ENCODE data around the gene IKBIP. TPM values are rescaled to one million over a fixed set of nuclear protein-coding genes. Genes with fewer than 3 reads are reported as not detected.
"Not testable (repeated sequence)": the region's sequence is repeated elsewhere in the genome, so short reads cannot be mapped to it uniquely, and the experiment has no call there.

The IKBIP gene
- total RNA-seq, 1 experiment from 2014 or later = 14.5 TPM

- TSS peak; percentile 73 for BruUV-seq (replicated peaks)
- POLR2A ChIA-PET = no interaction called here
- CTCF ChIA-PET = interaction anchor here (1.1 kb wide), 1 partner anchor 79 kb away, joined by 3 read pairs; no protein-coding TSS in a partner anchor
These were observed 1.0 kb upstream of the IKBIP start for GRCh38 chr12:98645572-98646067.

GRCh38 chr12:98644433-98644711, 216 bp downstream of the IKBIP start:
- TF ChIP-seq REST (IDR thresholded peaks at IDR 0.05; ENCODE audit: low read depth) (no peak), ZFX (IDR thresholded peaks at IDR 0.05) (peak; percentile 68; the same call in 1 of the 2 replicates)
- Histone ChIP-seq H3K9me3 (ENCODE audit: control insufficient read depth in 1 of 2, insufficient read depth in 1 of 2, low read depth in 1 of 2, low read length in 2 of 2) (no peaks in the 10 kb centered on the region), H3K4me1 (ENCODE audit: control insufficient read depth in 1 of 2, insufficient read depth in 2 of 2, low read length in 2 of 2) (peaks cover 2 to 17% of the 10 kb centered on the region in 2 experiments; a peak in 3 of 4 replicates), H3K4me2 (ENCODE audit: low read length) (peak overlapping the region; percentile 77), H3K36me3 (ENCODE audit: control insufficient read depth in 1 of 2, insufficient read depth in 2 of 2, low read length in 2 of 2) (peaks cover 0 to 12% of the 10 kb centered on the region in 2 experiments; a peak in 2 of 4 replicates), H3K9ac (ENCODE audit: low read length) (peak overlapping the region; percentile 78), H4K20me1 (ENCODE audit: insufficient read depth) (no peaks in the 10 kb centered on the region), H2AFZ (ENCODE audit: low read depth, low read length, poor library complexity, severe bottlenecking) (peak overlapping the region; percentile 52), H3K79me2 (ENCODE audit: insufficient read depth, low read length) (peaks cover 30% of the 10 kb centered on the region), H3K9me2 (ENCODE audit: insufficient read depth) (no peaks in the 10 kb centered on the region), H3K27ac (ENCODE audit: low read depth, low read length) (peak overlapping the region; percentile 88), H3K27me3 (ENCODE audit: insufficient read depth, low read length) (no peaks in the 10 kb centered on the region), H3K4me3 (replicated peaks in 1 of 2; ENCODE audit: low read depth in 1 of 2, low read length in 2 of 2) (peak overlapping the region; percentile 68 to 91)
- BruUV-seq (replicated peaks) = TSS peak; percentile 55
- ChIA-PET CTCF (interaction anchor here (1.2 to 1.6 kb wide), 2 partner anchors 77 to 79 kb away, joined by 4 to 5 read pairs; no protein-coding TSS in a partner anchor), RAD21 (ENCODE audit: low non-redundant PET in 1 of 2, low total read pairs in 2 of 2, uncharacterized antibody in 2 of 2, unreplicated experiment in 2 of 2) (interaction anchor here in 1 of 2 experiments (0.9 kb wide), 1 partner anchor 51 kb away, joined by 4 read pairs; the partner anchor contains the start of gene SLC25A3), POLR2A (interaction anchor here (1.1 to 1.6 kb wide), 2 partner anchors 12 to 77 kb away, joined by 3 to 7 read pairs; no protein-coding TSS in a partner anchor)
- peak; percentile 27 for DNase-seq (ENCODE audit: low read depth, low spot score)
- peak; percentile 36 for ATAC-seq
- intact Hi-C loops (cut with micrococcal nuclease) = loop anchor here (1.0 to 2.0 kb wide), 2 partner anchors 52 to 141 kb away; partner anchors contain the start of gene SLC25A3

More at GRCh38 chr12:98645572-98646067, 1.0 kb upstream of the IKBIP start:
- H3K27ac ChIP-seq (ENCODE audit: low read depth, low read length) = peak overlapping the region; percentile 88
- ATAC-seq = peak; percentile 13
- no peaks in the 10 kb centered on the region for H3K9me3 ChIP-seq (ENCODE audit: control insufficient read depth in 1 of 2, insufficient read depth in 1 of 2, low read depth in 1 of 2, low read length in 2 of 2)
- H4K20me1 ChIP-seq (ENCODE audit: insufficient read depth) = no peaks in the 10 kb centered on the region
- H3K4me1 ChIP-seq (ENCODE audit: control insufficient read depth in 1 of 2, insufficient read depth in 2 of 2, low read length in 2 of 2) = peaks cover 2 to 17% of the 10 kb centered on the region in 2 experiments; a peak in 3 of 4 replicates
- TF ChIP-seq TCF7L2 (IDR thresholded peaks at IDR 0.05; ENCODE audit: borderline replicate concordance, extremely low read depth, insufficient read depth, insufficient read length) = no peak
- TF ChIP-seq ZFX (IDR thresholded peaks at IDR 0.05) = peak; percentile 62
- RAD21 ChIA-PET (ENCODE audit: low non-redundant PET in 1 of 2, low total read pairs in 2 of 2, uncharacterized antibody in 2 of 2, unreplicated experiment in 2 of 2) = no interaction called here
- peaks cover 28% of the 10 kb centered on the region for H3K79me2 ChIP-seq (ENCODE audit: insufficient read depth, low read length)
- peak overlapping the region; percentile 77 for H3K4me2 ChIP-seq (ENCODE audit: low read length)
- no peak for DNase-seq (ENCODE audit: low read depth, low spot score)
- peaks cover 0 to 19% of the 10 kb centered on the region in 2 experiments; a peak in 2 of 4 replicates for H3K36me3 ChIP-seq (ENCODE audit: control insufficient read depth in 1 of 2, insufficient read depth in 2 of 2, low read length in 2 of 2)
- peak overlapping the region; percentile 1 for H2AFZ ChIP-seq (ENCODE audit: low read depth, low read length, poor library complexity, severe bottlenecking)
- H3K9me2 ChIP-seq (ENCODE audit: insufficient read depth) = no peaks in the 10 kb centered on the region
- intact Hi-C loops (cut with micrococcal nuclease) = loop anchor here (2.0 kb wide), 1 partner anchor 53 kb away; the partner anchor contains the start of gene SLC25A3
- H3K27me3 ChIP-seq (ENCODE audit: insufficient read depth, low read length) = no peaks in the 10 kb centered on the region
- peak overlapping the region; percentile 78 for H3K9ac ChIP-seq (ENCODE audit: low read length)
- peak overlapping the region; percentile 68 to 91 for H3K4me3 ChIP-seq (replicated peaks in 1 of 2; ENCODE audit: low read depth in 1 of 2, low read length in 2 of 2)

GRCh38 chr12:98642801-98643200, 1.8 kb downstream of the IKBIP start:
- H3K9me3 ChIP-seq (ENCODE audit: control insufficient read depth in 1 of 2, insufficient read depth in 1 of 2, low read depth in 1 of 2, low read length in 2 of 2); intact Hi-C loops (cut with micrococcal nuclease); CTCF ChIA-PET; H3K9ac ChIP-seq (ENCODE audit: low read length); H3K27ac ChIP-seq (ENCODE audit: low read depth, low read length); BruUV-seq (replicated peaks); H4K20me1 ChIP-seq (ENCODE audit: insufficient read depth); H3K27me3 ChIP-seq (ENCODE audit: insufficient read depth, low read length); RAD21 ChIA-PET (ENCODE audit: low non-redundant PET in 1 of 2, low total read pairs in 2 of 2, uncharacterized antibody in 2 of 2, unreplicated experiment in 2 of 2); H3K36me3 ChIP-seq (ENCODE audit: control insufficient read depth in 1 of 2, insufficient read depth in 2 of 2, low read length in 2 of 2); ATAC-seq; H3K9me2 ChIP-seq (ENCODE audit: insufficient read depth); H2AFZ ChIP-seq (ENCODE audit: low read depth, low read length, poor library complexity, severe bottlenecking); DNase-seq (ENCODE audit: low read depth, low spot score); POLR2A ChIA-PET: not testable (repeated sequence)
- Histone ChIP-seq H3K4me3 (replicated peaks in 1 of 2; ENCODE audit: low read depth in 1 of 2, low read length in 2 of 2) (peak overlapping the region in 1 of 2 experiments; percentile 68; a peak in 1 of 4 replicates), H3K79me2 (ENCODE audit: insufficient read depth, low read length) (peaks cover 30% of the 10 kb centered on the region), H3K4me1 (ENCODE audit: control insufficient read depth in 1 of 2, insufficient read depth in 2 of 2, low read length in 2 of 2) (peaks cover 2 to 17% of the 10 kb centered on the region in 2 experiments; a peak in 3 of 4 replicates), H3K4me2 (ENCODE audit: low read length) (peak overlapping the region; percentile 77)

Measured in HCT116 (cell line).